Erythroblast (primary cell): ENCODE data around the gene FOXE3.

Experiments
- GATA1 ChIP-seq: IDR thresholded peaks from 2 replicates; pipeline ENCODE4 v1.6.1; 2011; ENCODE audit warnings: low read depth, mild to moderate bottlenecking, control low read depth, low read length, moderate library complexity
- POLR2A ChIP-seq: IDR thresholded peaks from 2 replicates; pipeline ENCODE4 v1.6.1; 2011; ENCODE audit warnings: mild to moderate bottlenecking, low read length

GRCh38 chr1:47384083-47384482, 32.0 kb upstream of the FOXE3 start:
- TF ChIP-seq POLR2A (no peak), GATA1 (no peak)
